Hepatocyte (in vitro differentiated cells): ENCODE data around the gene FA2H. TPM values are rescaled to one million over a fixed set of nuclear protein-coding genes. Genes with fewer than 3 reads are reported as not detected.

ENCODE experiments used
- DNase-seq: peaks from one replicate; pipeline ENCODE4 v3.0.0-alpha.2; 2016; ENCODE audit warnings: low spot score
- H2AFZ ChIP-seq: fragments of 200-600 bp; sonication (generic); 2 replicates; pipeline ENCODE4 v1.6.0; 2016; ENCODE audit warnings: antibody characterized with exemption, mild to moderate bottlenecking
- H3K27ac ChIP-seq: fragments of 200-600 bp; sonication (generic); 2 replicates; pipeline ENCODE4 v1.5.1; 2016; ENCODE audit warnings: mild to moderate bottlenecking
- H3K27me3 ChIP-seq: fragments of 200-600 bp; sonication (generic); 2 replicates; pipeline ENCODE4 v1.6.1; 2016
- H3K36me3 ChIP-seq: fragments of 200-600 bp; sonication (generic); replicated peaks from 2 replicates; pipeline ENCODE4 v1.5.1; 2016; ENCODE audit warnings: low read depth; ENCODE audit not compliant: insufficient read depth
- H3K4me1 ChIP-seq: fragments of 200-600 bp; sonication (generic); 2 replicates; pipeline ENCODE4 v1.5.1; 2016; ENCODE audit warnings: mild to moderate bottlenecking, moderate library complexity; ENCODE audit not compliant: insufficient read depth
- H3K4me2 ChIP-seq: fragments of 200-600 bp; sonication (generic); 2 replicates; pipeline ENCODE4 v1.6.0; 2016
- H3K4me3 ChIP-seq: fragments of 200-600 bp; sonication (generic); 2 replicates; pipeline ENCODE4 v1.5.1; 2016; ENCODE audit warnings: mild to moderate bottlenecking
- H3K79me2 ChIP-seq: fragments of 200-600 bp; sonication (generic); 2 replicates; pipeline ENCODE4 v1.6.0; 2017; ENCODE audit warnings: mild to moderate bottlenecking
- H3K9me2 ChIP-seq: fragments of 200-600 bp; sonication (generic); replicated peaks from 2 replicates; pipeline ENCODE4 v1.6.0; 2017; ENCODE audit warnings: mild to moderate bottlenecking; ENCODE audit not compliant: insufficient read depth
- H3K9me3 ChIP-seq: fragments of 200-600 bp; sonication (generic); 2 replicates; pipeline ENCODE4 v1.5.1; 2016; ENCODE audit warnings: low read depth, mild to moderate bottlenecking
- H4K20me1 ChIP-seq: fragments of 200-600 bp; sonication (generic); 2 replicates; pipeline ENCODE4 v1.6.0; 2016; ENCODE audit warnings: mild to moderate bottlenecking; ENCODE audit not compliant: insufficient read depth, poor library complexity, severe bottlenecking
- EZH2 ChIP-seq: fragments of 200-600 bp; sonication (generic); IDR thresholded peaks from 2 replicates; pipeline ENCODE4 v1.6.1; 2016; ENCODE audit warnings: antibody characterized with exemption, mild to moderate bottlenecking, borderline replicate concordance
- EZH2phosphoT487 ChIP-seq: fragments of 200-600 bp; sonication (generic); IDR thresholded peaks from one replicate; pipeline ENCODE4 v1.6.1; 2018; ENCODE audit warnings: antibody characterized with exemption, mild to moderate bottlenecking, low read depth, moderate library complexity; ENCODE audit not compliant: unreplicated experiment, severe bottlenecking
- WGBS: methylation state at CpG from one replicate; pipeline ENCODE4 v1.1.6; 2016; ENCODE audit warnings: low lambda C conversion rate; ENCODE audit errors: missing lambda C conversion rate; 5-methylcytosine and 5-hydroxymethylcytosine counted together
- polyA plus RNA-seq: library from polyadenylated mRNA; unstranded; fragments of >200 nt; fragmentation: Nextera tagmentation; extraction: Ambion mirVana; gene quantifications from 2 replicates; pipeline ENCODE4 v1.2.1, GENCODE V29; 2016
- total RNA-seq: library from RNA; depleted of rRNA; stranded (reverse); fragments of >200 nt; gene quantifications from 2 replicates; pipeline ENCODE4 v1.2.3, GENCODE V29; 2014
- TF ChIP-seq, protein P1 (sequence below): fragments of 200-600 bp; sonication (generic); IDR thresholded peaks from 2 replicates; pipeline ENCODE4 v1.5.1; 2016; ENCODE audit warnings: antibody characterized with exemption, mild to moderate bottlenecking; ENCODE audit not compliant: poor library complexity

Gene FA2H
- total and polyA plus RNA-seq, 2 experiments from 2014 or later = 2.1 to 7.8 TPM

DNA sequence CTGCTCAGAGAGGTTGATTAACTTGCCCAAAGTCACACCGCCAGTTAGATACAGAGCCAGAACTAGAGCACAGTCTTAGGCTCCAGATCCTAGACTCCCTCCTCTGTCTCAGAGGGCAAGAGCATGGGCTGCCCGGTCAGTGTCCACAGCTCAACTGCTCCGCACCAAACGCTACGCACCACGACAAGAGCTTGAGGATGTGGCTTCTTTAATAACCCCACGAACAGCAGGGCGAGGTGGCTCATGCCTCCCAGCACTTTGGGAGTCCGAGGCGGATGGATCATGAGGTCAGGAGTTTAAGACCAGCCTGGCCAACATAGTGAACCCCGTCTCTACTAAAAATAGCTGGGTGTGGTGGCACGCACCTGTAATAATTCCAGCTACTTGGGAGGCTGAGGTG is 21.4 kb downstream of the FA2H start:
- no peaks in the 10 kb centered on the region for H3K4me1 ChIP-seq
- no peak overlapping the region for H3K4me2 ChIP-seq
- DNase-seq = no peak
- no peaks in the 10 kb centered on the region for H3K36me3 ChIP-seq
- no peaks in the 10 kb centered on the region for H3K9me3 ChIP-seq
- no peak overlapping the region for H3K4me3 ChIP-seq
- no peaks in the 10 kb centered on the region for H3K27me3 ChIP-seq
- H3K9me2 ChIP-seq = no peaks in the 10 kb centered on the region
- H4K20me1 ChIP-seq = no peaks in the 10 kb centered on the region
- 91% methylated on average over 12 of the region's 12 CpGs for WGBS
- H3K27ac ChIP-seq = no peak overlapping the region
- no peaks in the 10 kb centered on the region for H3K79me2 ChIP-seq
- TF ChIP-seq, protein P1, sequence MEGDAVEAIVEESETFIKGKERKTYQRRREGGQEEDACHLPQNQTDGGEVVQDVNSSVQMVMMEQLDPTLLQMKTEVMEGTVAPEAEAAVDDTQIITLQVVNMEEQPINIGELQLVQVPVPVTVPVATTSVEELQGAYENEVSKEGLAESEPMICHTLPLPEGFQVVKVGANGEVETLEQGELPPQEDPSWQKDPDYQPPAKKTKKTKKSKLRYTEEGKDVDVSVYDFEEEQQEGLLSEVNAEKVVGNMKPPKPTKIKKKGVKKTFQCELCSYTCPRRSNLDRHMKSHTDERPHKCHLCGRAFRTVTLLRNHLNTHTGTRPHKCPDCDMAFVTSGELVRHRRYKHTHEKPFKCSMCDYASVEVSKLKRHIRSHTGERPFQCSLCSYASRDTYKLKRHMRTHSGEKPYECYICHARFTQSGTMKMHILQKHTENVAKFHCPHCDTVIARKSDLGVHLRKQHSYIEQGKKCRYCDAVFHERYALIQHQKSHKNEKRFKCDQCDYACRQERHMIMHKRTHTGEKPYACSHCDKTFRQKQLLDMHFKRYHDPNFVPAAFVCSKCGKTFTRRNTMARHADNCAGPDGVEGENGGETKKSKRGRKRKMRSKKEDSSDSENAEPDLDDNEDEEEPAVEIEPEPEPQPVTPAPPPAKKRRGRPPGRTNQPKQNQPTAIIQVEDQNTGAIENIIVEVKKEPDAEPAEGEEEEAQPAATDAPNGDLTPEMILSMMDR = no peak
- TF ChIP-seq EZH2phosphoT487 (no peak), EZH2 (no peak)
- no peak overlapping the region for H2AFZ ChIP-seq

DNA sequence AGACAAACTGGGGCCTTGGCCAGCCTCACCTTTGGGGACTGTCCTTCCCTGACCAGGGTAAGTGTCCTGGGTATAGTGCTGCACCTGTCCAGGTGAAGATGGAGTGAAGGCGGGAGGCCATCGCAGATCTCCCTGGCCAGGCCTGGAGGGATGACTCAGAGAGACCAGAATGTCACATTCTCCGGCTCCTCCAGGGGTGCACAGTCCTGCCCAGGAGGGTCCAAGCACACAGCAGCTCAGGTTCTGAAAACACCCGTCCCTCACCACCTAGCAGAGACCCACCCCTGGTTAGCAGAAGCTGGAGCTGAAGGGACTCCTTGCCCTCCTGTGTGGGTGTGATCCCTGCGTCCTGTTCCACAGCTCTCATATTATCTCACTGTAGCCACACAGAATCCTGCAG is 21.9 kb downstream of the FA2H start:
- WGBS = 90% methylated on average over 5 of the region's 5 CpGs
- no peak overlapping the region for H2AFZ ChIP-seq
- no peaks in the 10 kb centered on the region for H3K27me3 ChIP-seq
- H3K9me2 ChIP-seq = no peaks in the 10 kb centered on the region
- no peaks in the 10 kb centered on the region for H3K4me1 ChIP-seq
- no peaks in the 10 kb centered on the region for H4K20me1 ChIP-seq
- no peak for TF ChIP-seq EZH2
- TF ChIP-seq EZH2phosphoT487 = no peak
- TF ChIP-seq, protein P1 = no peak
- H3K4me2 ChIP-seq = no peak overlapping the region
- no peaks in the 10 kb centered on the region for H3K9me3 ChIP-seq
- no peaks in the 10 kb centered on the region for H3K36me3 ChIP-seq
- H3K4me3 ChIP-seq = no peak overlapping the region
- no peak for DNase-seq
- H3K27ac ChIP-seq = no peak overlapping the region
- no peaks in the 10 kb centered on the region for H3K79me2 ChIP-seq

DNA sequence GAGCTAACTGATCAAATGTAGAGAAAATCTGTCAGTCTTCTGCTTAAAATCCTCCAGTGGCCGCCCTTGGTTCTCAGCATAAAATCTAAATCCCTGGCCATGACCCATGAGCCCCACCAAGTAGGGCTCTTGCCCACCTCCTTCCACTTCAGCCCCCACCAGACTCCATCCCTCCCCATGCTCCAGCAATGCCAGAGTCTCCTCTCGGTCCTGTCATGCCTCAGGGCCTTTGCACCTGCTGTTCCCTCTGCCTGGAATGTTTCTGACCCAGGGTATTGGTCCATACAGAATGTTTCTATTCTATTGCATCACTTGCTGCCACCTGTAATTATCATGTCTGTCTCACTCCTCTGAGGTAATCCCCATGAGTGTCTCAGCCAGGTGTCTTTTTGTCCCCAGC is 22.4 kb downstream of the FA2H start:
- Histone ChIP-seq H3K4me2 (no peak overlapping the region), H4K20me1 (no peaks in the 10 kb centered on the region), H2AFZ (no peak overlapping the region), H3K4me3 (no peak overlapping the region), H3K27ac (no peak overlapping the region), H3K36me3 (no peaks in the 10 kb centered on the region), H3K9me2 (no peaks in the 10 kb centered on the region), H3K4me1 (no peaks in the 10 kb centered on the region), H3K9me3 (no peaks in the 10 kb centered on the region), H3K27me3 (no peaks in the 10 kb centered on the region), H3K79me2 (no peaks in the 10 kb centered on the region)
- no peak for TF ChIP-seq EZH2phosphoT487
- no peak for TF ChIP-seq EZH2
- TF ChIP-seq, protein P1 = no peak
- 81% methylated on average over 2 of the region's 2 CpGs for WGBS
- DNase-seq = no peak

DNA sequence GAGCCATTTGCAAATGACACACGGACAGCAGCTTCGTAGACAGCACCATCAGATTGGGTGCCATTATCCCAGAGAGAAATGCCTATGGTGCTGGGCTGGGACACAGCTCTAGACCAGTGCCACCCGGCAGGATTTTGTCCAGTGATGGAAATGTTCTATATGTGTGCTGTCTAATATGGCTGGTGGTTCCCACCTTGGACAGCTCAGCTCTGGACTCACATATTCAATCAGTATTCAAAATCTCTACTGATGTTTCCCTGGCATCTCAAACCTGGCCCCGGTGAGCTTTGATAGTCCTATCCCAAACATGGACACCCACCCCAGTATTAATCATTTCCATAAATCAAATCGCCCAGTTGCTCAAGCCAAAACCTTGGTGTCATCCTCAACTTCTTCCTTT is 23.0 kb downstream of the FA2H start:
- Histone ChIP-seq H3K79me2 (no peaks in the 10 kb centered on the region), H3K4me1 (no peaks in the 10 kb centered on the region), H3K36me3 (no peaks in the 10 kb centered on the region), H2AFZ (no peak overlapping the region), H3K4me2 (no peak overlapping the region), H3K4me3 (no peak overlapping the region), H3K27me3 (no peaks in the 10 kb centered on the region), H3K27ac (no peak overlapping the region), H3K9me3 (no peaks in the 10 kb centered on the region), H3K9me2 (no peaks in the 10 kb centered on the region), H4K20me1 (no peaks in the 10 kb centered on the region)
- no peak for DNase-seq
- WGBS = 92% methylated on average over 5 of the region's 5 CpGs
- no peak for TF ChIP-seq EZH2phosphoT487
- no peak for TF ChIP-seq EZH2
- TF ChIP-seq, protein P1 = no peak
